WI38 (cell line): ENCODE data around the gene SELENOV.

Source experiments
- H3K4me3 ChIP-seq: 2 replicates; pipeline ENCODE4 v1.5.1; 2011; ENCODE audit warnings: low read depth, mild to moderate bottlenecking, control low read depth, low read length
- CTCF ChIP-seq: IDR thresholded peaks from 2 replicates; pipeline ENCODE4 v1.5.1; 2012; ENCODE audit warnings: low read depth, mild to moderate bottlenecking, control low read depth, low read length

SELENOV gene

GRCh38 chr19:39501340-39501739 lies 13.6 kb upstream of the SELENOV start:
- no peak overlapping the region for H3K4me3 ChIP-seq
- no peak for TF ChIP-seq CTCF

- TF ChIP-seq CTCF, result peak; percentile 51
- H3K4me3 ChIP-seq, result no peak overlapping the region
Observed at GRCh38 chr19:39502640-39503417, 12.1 kb upstream of the SELENOV start.

GRCh38 chr19:39506598-39506943 lies 8.4 kb upstream of the SELENOV start:
- no peak overlapping the region for H3K4me3 ChIP-seq
- no peak for TF ChIP-seq CTCF

- H3K4me3 ChIP-seq, result peak overlapping the region; percentile 33
- TF ChIP-seq CTCF, result no peak
Observed at GRCh38 chr19:39506944-39507714, 7.8 kb upstream of the SELENOV start.

- H3K4me3 ChIP-seq, result no peak overlapping the region; the same call in 1 of the 2 replicates
- TF ChIP-seq CTCF, result no peak
Observed at GRCh38 chr19:39507715-39508364, 7.1 kb upstream of the SELENOV start.

- no peak overlapping the region for H3K4me3 ChIP-seq
- TF ChIP-seq CTCF, result no peak
Observed at GRCh38 chr19:39508629-39509028, 6.3 kb upstream of the SELENOV start.

GRCh38 chr19:39509233-39509632 lies 5.7 kb upstream of the SELENOV start:
- no peak for TF ChIP-seq CTCF
- H3K4me3 ChIP-seq, result no peak overlapping the region
